Measurements from ENCODE around the gene SH2D6. TPM values are rescaled to one million over a fixed set of nuclear protein-coding genes. Genes with fewer than 3 reads are reported as not detected.
"Not testable (repeated sequence)": the region's sequence is repeated elsewhere in the genome, so short reads cannot be mapped to it uniquely, and the experiment has no call there.

The SH2D6 gene
- total RNA-seq, 1 donor from 2014 or later, result 0.96 TPM

GRCh38 chr2:85405201-85406059 is 13.1 kb upstream of the SH2D6 start:
- Mint-ChIP-seq H3K4me1 (peaks cover 43% of the 10 kb centered on the region), H3K27ac (peak overlapping the region; percentile 86), H3K27me3 (no peaks in the 10 kb centered on the region), H3K9me3 (no peaks in the 10 kb centered on the region), H3K36me3 (ENCODE audit: low read depth) (peaks cover 34% of the 10 kb centered on the region), H3K4me3 (peak overlapping the region; percentile 76)
- intact Hi-C loops (cut with micrococcal nuclease), result loop anchor here (1.0 to 2.0 kb wide), 3 partner anchors 9 to 15 kb away; partner anchors contain the start of gene SH2D6
- DNase-seq, result peak; percentile 90

- DNase-seq, result peak; percentile 87
- Mint-ChIP-seq H3K27ac (peak within 1 kb of the TSS; percentile 81), H3K4me3 (peak within 1 kb of the TSS; percentile 77), H3K36me3 (ENCODE audit: low read depth) (peaks cover 9% of the 10 kb centered on the region), H3K27me3 (peaks cover 3% of the 10 kb centered on the region), H3K4me1 (peaks cover 59% of the 10 kb centered on the region), H3K9me3 (no peaks in the 10 kb centered on the region)
- intact Hi-C loops (cut with micrococcal nuclease), result no loop called here
Measured at GRCh38 chr2:85409845-85410583, 8.5 kb upstream of the SH2D6 start, which contains the start of gene CAPG. TSS of gene CAPG (minus strand) at chr2:85410366. CDS start at chr2:85402145, 8,221 bp downstream.

GRCh38 chr2:85410584-85411404 is 7.7 kb upstream of the SH2D6 start:
- no peaks in the 10 kb centered on the region for H3K9me3 Mint-ChIP-seq
- H3K27ac Mint-ChIP-seq, result peak overlapping the region; percentile 81
- intact Hi-C loops (cut with micrococcal nuclease), result no loop called here
- peaks cover 60% of the 10 kb centered on the region for H3K4me1 Mint-ChIP-seq
- no peak for DNase-seq
- H3K36me3 Mint-ChIP-seq (ENCODE audit: low read depth), result peaks cover 4% of the 10 kb centered on the region
- H3K4me3 Mint-ChIP-seq, result peak overlapping the region; percentile 77
- peaks cover 3% of the 10 kb centered on the region for H3K27me3 Mint-ChIP-seq

GRCh38 chr2:85411405-85411748 is 7.1 kb upstream of the SH2D6 start:
- Mint-ChIP-seq H3K9me3 (no peaks in the 10 kb centered on the region), H3K4me3 (peak overlapping the region; percentile 77), H3K36me3 (ENCODE audit: low read depth) (peaks cover 3% of the 10 kb centered on the region), H3K27me3 (peaks cover 3% of the 10 kb centered on the region), H3K4me1 (peaks cover 55% of the 10 kb centered on the region), H3K27ac (no peak overlapping the region)
- intact Hi-C loops (cut with micrococcal nuclease), result no loop called here
- DNase-seq, result no peak

GRCh38 chr2:85413592-85414420 is 4.7 kb upstream of the SH2D6 start:
- peak; percentile 81 for DNase-seq
- no peaks in the 10 kb centered on the region for H3K36me3 Mint-ChIP-seq (ENCODE audit: low read depth)
- no peaks in the 10 kb centered on the region for H3K9me3 Mint-ChIP-seq
- peaks cover 48% of the 10 kb centered on the region for H3K4me1 Mint-ChIP-seq
- peak overlapping the region; percentile 75 for H3K4me3 Mint-ChIP-seq
- intact Hi-C loops (cut with micrococcal nuclease), result loop anchor here (1.0 kb wide), 1 partner anchor 9 kb away; no protein-coding TSS in a partner anchor
- peak overlapping the region; percentile 20 for H3K27ac Mint-ChIP-seq
- peaks cover 3% of the 10 kb centered on the region for H3K27me3 Mint-ChIP-seq

- not testable (repeated sequence) for H3K9me3 Mint-ChIP-seq; DNase-seq; H3K27ac Mint-ChIP-seq; H3K4me3 Mint-ChIP-seq; H3K36me3 Mint-ChIP-seq (ENCODE audit: low read depth); H3K27me3 Mint-ChIP-seq
- intact Hi-C loops (cut with micrococcal nuclease), result loop anchor here (1.0 kb wide), 1 partner anchor 9 kb away; no protein-coding TSS in a partner anchor
- peaks cover 50% of the 10 kb centered on the region for H3K4me1 Mint-ChIP-seq
Measured at GRCh38 chr2:85414421-85414759, 4.1 kb upstream of the SH2D6 start.

- no peak overlapping the region for H3K4me3 Mint-ChIP-seq
- DNase-seq, result no peak
- peak overlapping the region; percentile 44 for H3K27ac Mint-ChIP-seq
- H3K36me3 Mint-ChIP-seq (ENCODE audit: low read depth), result no peaks in the 10 kb centered on the region
- intact Hi-C loops (cut with micrococcal nuclease), result loop anchor here (1.0 kb wide), 1 partner anchor 10 kb away; no protein-coding TSS in a partner anchor
- H3K4me1 Mint-ChIP-seq, result peaks cover 50% of the 10 kb centered on the region
- peaks cover 3% of the 10 kb centered on the region for H3K27me3 Mint-ChIP-seq
- no peaks in the 10 kb centered on the region for H3K9me3 Mint-ChIP-seq
Measured at GRCh38 chr2:85414761-85415553, 3.6 kb upstream of the SH2D6 start.

GRCh38 chr2:85415980-85416650 is 2.4 kb upstream of the SH2D6 start:
- no peak overlapping the region for H3K4me3 Mint-ChIP-seq
- no peaks in the 10 kb centered on the region for H3K9me3 Mint-ChIP-seq
- DNase-seq, result no peak
- H3K27me3 Mint-ChIP-seq, result peaks cover 3% of the 10 kb centered on the region
- intact Hi-C loops (cut with micrococcal nuclease), result no loop called here
- H3K36me3 Mint-ChIP-seq (ENCODE audit: low read depth), result no peaks in the 10 kb centered on the region
- no peak overlapping the region for H3K27ac Mint-ChIP-seq
- H3K4me1 Mint-ChIP-seq, result peaks cover 48% of the 10 kb centered on the region

GRCh38 chr2:85419009-85419675 is 628 bp downstream of the SH2D6 start:
- Mint-ChIP-seq H3K36me3 (ENCODE audit: low read depth) (no peaks in the 10 kb centered on the region), H3K27me3 (no peaks in the 10 kb centered on the region), H3K4me3 (peak overlapping the region; percentile 99), H3K4me1 (peaks cover 42% of the 10 kb centered on the region), H3K27ac (peak overlapping the region; percentile 99), H3K9me3 (no peaks in the 10 kb centered on the region)
- intact Hi-C loops (cut with micrococcal nuclease), result loop anchor here (2.0 kb wide), 1 partner anchor 28 kb away; no protein-coding TSS in a partner anchor
- no peak for DNase-seq

- Mint-ChIP-seq H3K9me3 (no peaks in the 10 kb centered on the region), H3K4me3 (peak overlapping the region; percentile 62), H3K4me1 (peaks cover 28% of the 10 kb centered on the region), H3K27ac (peak overlapping the region; percentile 88), H3K36me3 (ENCODE audit: low read depth) (no peaks in the 10 kb centered on the region), H3K27me3 (no peaks in the 10 kb centered on the region)
- intact Hi-C loops (cut with micrococcal nuclease), result loop anchor here (1.0 kb wide), 3 partner anchors 119 to 141 kb away; partner anchors contain the start of genes GGCX and MAT2A
- peak; percentile 98 for DNase-seq
Measured at GRCh38 chr2:85420536-85421259, 2.2 kb downstream of the SH2D6 start.
